WTC11 (cell line): ENCODE results near the gene NHERF1.

Experiments
- FOXJ3 ChIP-seq: sonication (generic); formaldehyde crosslinking; IDR thresholded peaks from 2 replicates; pipeline ENCODE4 v1.9.0; 2021; ENCODE audit warnings: missing genetic modification reagents, mild to moderate bottlenecking, borderline replicate concordance
- GRHL2 ChIP-seq: fragments of 250-450 bp; sonication (Bioruptor Pico); IDR thresholded peaks from 2 replicates; pipeline ENCODE4 v1.8.0; 2022; ENCODE audit warnings: mild to moderate bottlenecking, moderate library complexity; ENCODE audit not compliant: insufficient replicate concordance, severe bottlenecking
- JUN ChIP-seq: sonication (generic); formaldehyde crosslinking; IDR thresholded peaks from 2 replicates; pipeline ENCODE4 v1.8.0; 2023; ENCODE audit warnings: mild to moderate bottlenecking, missing genetic modification reagents
- KAT7 ChIP-seq: sonication (generic); formaldehyde crosslinking; IDR thresholded peaks from 2 replicates; pipeline ENCODE4 v1.8.1; 2023; ENCODE audit warnings: missing genetic modification reagents, mild to moderate bottlenecking, borderline replicate concordance
- TP53 ChIP-seq: sonication (generic); formaldehyde crosslinking; IDR thresholded peaks from 2 replicates; pipeline ENCODE4 v1.8.1; 2023; ENCODE audit warnings: mild to moderate bottlenecking, missing genetic modification reagents
- TF ChIP-seq, protein P1 (sequence below): fragments of 200-600 bp; IDR thresholded peaks from 2 replicates; pipeline ENCODE4 v1.8.0; 2022; ENCODE audit warnings: antibody characterized with exemption
- TF ChIP-seq, protein P2 (sequence below): sonication (generic); formaldehyde crosslinking; IDR thresholded peaks from 2 replicates; pipeline ENCODE4 v1.8.1; 2022; ENCODE audit warnings: low read depth, missing genetic modification reagents, borderline replicate concordance
- TF ChIP-seq, protein P3 (sequence below): fragments of 250-450 bp; sonication (Bioruptor Pico); IDR thresholded peaks from 2 replicates; pipeline ENCODE4 v2.1.2; 2022; ENCODE audit warnings: mild to moderate bottlenecking, moderate library complexity
- TF ChIP-seq, protein P4 (sequence below): sonication (generic); formaldehyde crosslinking; IDR thresholded peaks from 2 replicates; pipeline ENCODE4 v1.8.1; 2022; ENCODE audit warnings: low read depth, mild to moderate bottlenecking, moderate library complexity, missing genetic modification reagents, borderline replicate concordance
- TF ChIP-seq, protein P5 (sequence below): sonication (generic); formaldehyde crosslinking; IDR thresholded peaks from 2 replicates; pipeline ENCODE4 v1.8.1; 2023; ENCODE audit warnings: mild to moderate bottlenecking, missing genetic modification reagents, moderate library complexity
- TF ChIP-seq, protein P6 (sequence below): sonication (generic); formaldehyde crosslinking; IDR thresholded peaks from 2 replicates; pipeline ENCODE4 v1.8.0; 2022; ENCODE audit warnings: mild to moderate bottlenecking, missing genetic modification reagents

DNA sequence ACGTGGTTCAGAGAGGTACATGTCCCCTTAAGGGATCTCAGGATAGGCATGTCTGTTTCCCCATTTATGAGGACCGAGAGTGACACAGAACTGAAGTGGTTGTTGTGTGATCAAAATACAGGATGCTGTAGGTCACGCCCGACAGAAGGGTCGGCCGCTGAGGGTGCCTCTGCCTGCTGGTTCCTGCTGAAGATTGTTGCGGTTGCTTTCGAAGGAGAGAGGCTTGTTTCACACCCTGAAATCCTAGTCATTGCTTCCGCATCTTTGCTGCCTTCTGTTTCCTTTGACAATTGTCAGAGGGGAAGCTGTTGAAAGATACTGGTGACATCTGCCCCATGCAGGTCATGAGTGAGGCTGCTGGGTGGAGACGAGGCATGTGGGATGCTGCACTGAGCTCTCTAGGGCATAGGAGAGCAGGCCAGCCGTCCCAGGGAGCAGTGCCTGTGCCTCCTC lies 31.5 kb downstream of the NHERF1 start:
- TF ChIP-seq, protein P1, sequence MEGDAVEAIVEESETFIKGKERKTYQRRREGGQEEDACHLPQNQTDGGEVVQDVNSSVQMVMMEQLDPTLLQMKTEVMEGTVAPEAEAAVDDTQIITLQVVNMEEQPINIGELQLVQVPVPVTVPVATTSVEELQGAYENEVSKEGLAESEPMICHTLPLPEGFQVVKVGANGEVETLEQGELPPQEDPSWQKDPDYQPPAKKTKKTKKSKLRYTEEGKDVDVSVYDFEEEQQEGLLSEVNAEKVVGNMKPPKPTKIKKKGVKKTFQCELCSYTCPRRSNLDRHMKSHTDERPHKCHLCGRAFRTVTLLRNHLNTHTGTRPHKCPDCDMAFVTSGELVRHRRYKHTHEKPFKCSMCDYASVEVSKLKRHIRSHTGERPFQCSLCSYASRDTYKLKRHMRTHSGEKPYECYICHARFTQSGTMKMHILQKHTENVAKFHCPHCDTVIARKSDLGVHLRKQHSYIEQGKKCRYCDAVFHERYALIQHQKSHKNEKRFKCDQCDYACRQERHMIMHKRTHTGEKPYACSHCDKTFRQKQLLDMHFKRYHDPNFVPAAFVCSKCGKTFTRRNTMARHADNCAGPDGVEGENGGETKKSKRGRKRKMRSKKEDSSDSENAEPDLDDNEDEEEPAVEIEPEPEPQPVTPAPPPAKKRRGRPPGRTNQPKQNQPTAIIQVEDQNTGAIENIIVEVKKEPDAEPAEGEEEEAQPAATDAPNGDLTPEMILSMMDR = no peak
- TF ChIP-seq FOXJ3 (CRISPR knock-in tag) (no peak), JUN (CRISPR knock-in tag) (no peak), GRHL2 (CRISPR knock-in tag) (no peak), TP53 (no peak), KAT7 (CRISPR knock-in tag) (no peak)
- TF ChIP-seq, protein P2, sequence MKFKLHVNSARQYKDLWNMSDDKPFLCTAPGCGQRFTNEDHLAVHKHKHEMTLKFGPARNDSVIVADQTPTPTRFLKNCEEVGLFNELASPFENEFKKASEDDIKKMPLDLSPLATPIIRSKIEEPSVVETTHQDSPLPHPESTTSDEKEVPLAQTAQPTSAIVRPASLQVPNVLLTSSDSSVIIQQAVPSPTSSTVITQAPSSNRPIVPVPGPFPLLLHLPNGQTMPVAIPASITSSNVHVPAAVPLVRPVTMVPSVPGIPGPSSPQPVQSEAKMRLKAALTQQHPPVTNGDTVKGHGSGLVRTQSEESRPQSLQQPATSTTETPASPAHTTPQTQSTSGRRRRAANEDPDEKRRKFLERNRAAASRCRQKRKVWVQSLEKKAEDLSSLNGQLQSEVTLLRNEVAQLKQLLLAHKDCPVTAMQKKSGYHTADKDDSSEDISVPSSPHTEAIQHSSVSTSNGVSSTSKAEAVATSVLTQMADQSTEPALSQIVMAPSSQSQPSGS (CRISPR knock-in tag) = no peak
- TF ChIP-seq, protein P3, sequence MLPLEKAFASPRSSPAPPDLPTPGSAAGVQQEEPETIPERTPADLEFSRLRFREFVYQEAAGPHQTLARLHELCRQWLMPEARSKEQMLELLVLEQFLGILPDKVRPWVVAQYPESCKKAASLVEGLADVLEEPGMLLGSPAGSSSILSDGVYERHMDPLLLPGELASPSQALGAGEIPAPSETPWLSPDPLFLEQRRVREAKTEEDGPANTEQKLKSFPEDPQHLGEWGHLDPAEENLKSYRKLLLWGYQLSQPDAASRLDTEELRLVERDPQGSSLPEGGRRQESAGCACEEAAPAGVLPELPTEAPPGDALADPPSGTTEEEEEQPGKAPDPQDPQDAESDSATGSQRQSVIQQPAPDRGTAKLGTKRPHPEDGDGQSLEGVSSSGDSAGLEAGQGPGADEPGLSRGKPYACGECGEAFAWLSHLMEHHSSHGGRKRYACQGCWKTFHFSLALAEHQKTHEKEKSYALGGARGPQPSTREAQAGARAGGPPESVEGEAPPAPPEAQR = no peak
- TF ChIP-seq, protein P4, sequence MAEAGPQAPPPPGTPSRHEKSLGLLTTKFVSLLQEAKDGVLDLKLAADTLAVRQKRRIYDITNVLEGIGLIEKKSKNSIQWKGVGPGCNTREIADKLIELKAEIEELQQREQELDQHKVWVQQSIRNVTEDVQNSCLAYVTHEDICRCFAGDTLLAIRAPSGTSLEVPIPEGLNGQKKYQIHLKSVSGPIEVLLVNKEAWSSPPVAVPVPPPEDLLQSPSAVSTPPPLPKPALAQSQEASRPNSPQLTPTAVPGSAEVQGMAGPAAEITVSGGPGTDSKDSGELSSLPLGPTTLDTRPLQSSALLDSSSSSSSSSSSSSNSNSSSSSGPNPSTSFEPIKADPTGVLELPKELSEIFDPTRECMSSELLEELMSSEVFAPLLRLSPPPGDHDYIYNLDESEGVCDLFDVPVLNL (CRISPR knock-in tag) = no peak
- TF ChIP-seq, protein P5, sequence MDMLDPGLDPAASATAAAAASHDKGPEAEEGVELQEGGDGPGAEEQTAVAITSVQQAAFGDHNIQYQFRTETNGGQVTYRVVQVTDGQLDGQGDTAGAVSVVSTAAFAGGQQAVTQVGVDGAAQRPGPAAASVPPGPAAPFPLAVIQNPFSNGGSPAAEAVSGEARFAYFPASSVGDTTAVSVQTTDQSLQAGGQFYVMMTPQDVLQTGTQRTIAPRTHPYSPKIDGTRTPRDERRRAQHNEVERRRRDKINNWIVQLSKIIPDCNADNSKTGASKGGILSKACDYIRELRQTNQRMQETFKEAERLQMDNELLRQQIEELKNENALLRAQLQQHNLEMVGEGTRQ = no peak
- TF ChIP-seq, protein P6, sequence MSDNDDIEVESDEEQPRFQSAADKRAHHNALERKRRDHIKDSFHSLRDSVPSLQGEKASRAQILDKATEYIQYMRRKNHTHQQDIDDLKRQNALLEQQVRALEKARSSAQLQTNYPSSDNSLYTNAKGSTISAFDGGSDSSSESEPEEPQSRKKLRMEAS = no peak
